Measurements from ENCODE around the gene LMAN1. TPM values are rescaled to one million over a fixed set of nuclear protein-coding genes. Genes with fewer than 3 reads are reported as not detected.

LMAN1 gene
- total and polyA plus RNA-seq, 4 donors, result 77.2 to 265 (median 98.6) TPM

DNA sequence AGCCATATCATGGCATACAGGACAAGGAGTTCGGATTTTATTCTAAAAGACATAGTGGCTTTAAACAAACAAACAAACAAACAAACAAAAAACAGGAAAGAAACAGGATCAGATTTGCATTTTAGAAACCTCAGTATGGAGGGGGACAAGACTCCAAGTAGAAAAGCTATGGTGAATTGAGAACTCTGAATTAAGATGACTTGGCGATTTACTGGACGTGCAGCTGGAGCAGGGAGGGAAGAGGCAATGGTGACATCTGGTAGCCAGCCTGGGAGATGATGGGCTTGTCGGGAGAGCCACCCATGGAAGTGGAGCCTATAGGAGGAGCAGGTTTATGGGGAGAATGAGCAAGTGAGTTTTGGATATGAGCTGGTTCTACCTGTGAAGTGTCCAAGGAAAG is 53.8 kb downstream of the LMAN1 start:
- H3K27me3 ChIP-seq (ENCODE audit: control insufficient read depth in 4 of 4, insufficient read depth in 4 of 4, low read length in 3 of 4), result peaks cover 0 to 6% (median 2%) of the 10 kb centered on the region in 4 donors
- no peak overlapping the region for H3K27ac ChIP-seq (ENCODE audit: low read depth in 1 of 2, low read length in 2 of 2)
- DNase-seq (ENCODE audit: low spot score), result no peak
- H3K9ac ChIP-seq (ENCODE audit: low read depth in 1 of 2, low read length in 2 of 2), result no peak overlapping the region
- no peaks in the 10 kb centered on the region for H3K9me3 ChIP-seq (ENCODE audit: control insufficient read depth in 4 of 4, low read length in 3 of 4)
- WGBS, result 73% methylated on average over 4 of the region's 4 CpGs
- H3K4me1 ChIP-seq (ENCODE audit: control insufficient read depth in 4 of 4, insufficient read depth in 4 of 4, low read length in 3 of 4), result peaks cover 2 to 6% (median 3%) of the 10 kb centered on the region in 4 donors
- no peak for TF ChIP-seq NR2F2 (IDR thresholded peaks at IDR 0.05)
- TF ChIP-seq, protein P1, sequence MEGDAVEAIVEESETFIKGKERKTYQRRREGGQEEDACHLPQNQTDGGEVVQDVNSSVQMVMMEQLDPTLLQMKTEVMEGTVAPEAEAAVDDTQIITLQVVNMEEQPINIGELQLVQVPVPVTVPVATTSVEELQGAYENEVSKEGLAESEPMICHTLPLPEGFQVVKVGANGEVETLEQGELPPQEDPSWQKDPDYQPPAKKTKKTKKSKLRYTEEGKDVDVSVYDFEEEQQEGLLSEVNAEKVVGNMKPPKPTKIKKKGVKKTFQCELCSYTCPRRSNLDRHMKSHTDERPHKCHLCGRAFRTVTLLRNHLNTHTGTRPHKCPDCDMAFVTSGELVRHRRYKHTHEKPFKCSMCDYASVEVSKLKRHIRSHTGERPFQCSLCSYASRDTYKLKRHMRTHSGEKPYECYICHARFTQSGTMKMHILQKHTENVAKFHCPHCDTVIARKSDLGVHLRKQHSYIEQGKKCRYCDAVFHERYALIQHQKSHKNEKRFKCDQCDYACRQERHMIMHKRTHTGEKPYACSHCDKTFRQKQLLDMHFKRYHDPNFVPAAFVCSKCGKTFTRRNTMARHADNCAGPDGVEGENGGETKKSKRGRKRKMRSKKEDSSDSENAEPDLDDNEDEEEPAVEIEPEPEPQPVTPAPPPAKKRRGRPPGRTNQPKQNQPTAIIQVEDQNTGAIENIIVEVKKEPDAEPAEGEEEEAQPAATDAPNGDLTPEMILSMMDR (IDR thresholded peaks at IDR 0.05; ENCODE audit: low read depth, low read length, missing input control), result no peak
- TF ChIP-seq JUND (IDR thresholded peaks at IDR 0.05), result no peak
- no peak for TF ChIP-seq FOXA2 (IDR thresholded peaks at IDR 0.05)
- TF ChIP-seq, protein P2, sequence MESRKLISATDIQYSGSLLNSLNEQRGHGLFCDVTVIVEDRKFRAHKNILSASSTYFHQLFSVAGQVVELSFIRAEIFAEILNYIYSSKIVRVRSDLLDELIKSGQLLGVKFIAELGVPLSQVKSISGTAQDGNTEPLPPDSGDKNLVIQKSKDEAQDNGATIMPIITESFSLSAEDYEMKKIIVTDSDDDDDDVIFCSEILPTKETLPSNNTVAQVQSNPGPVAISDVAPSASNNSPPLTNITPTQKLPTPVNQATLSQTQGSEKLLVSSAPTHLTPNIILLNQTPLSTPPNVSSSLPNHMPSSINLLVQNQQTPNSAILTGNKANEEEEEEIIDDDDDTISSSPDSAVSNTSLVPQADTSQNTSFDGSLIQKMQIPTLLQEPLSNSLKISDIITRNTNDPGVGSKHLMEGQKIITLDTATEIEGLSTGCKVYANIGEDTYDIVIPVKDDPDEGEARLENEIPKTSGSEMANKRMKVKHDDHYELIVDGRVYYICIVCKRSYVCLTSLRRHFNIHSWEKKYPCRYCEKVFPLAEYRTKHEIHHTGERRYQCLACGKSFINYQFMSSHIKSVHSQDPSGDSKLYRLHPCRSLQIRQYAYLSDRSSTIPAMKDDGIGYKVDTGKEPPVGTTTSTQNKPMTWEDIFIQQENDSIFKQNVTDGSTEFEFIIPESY (IDR thresholded peaks at IDR 0.05), result no peak
- no peak for TF ChIP-seq FOXA1 (IDR thresholded peaks at IDR 0.05)
- TF ChIP-seq YY1 (IDR thresholded peaks at IDR 0.05), result no peak
- no peak for TF ChIP-seq TAF1 (conservative IDR thresholded peaks at IDR 0.05)
- TF ChIP-seq GABPA (IDR thresholded peaks at IDR 0.05 in 1 of 2, conservative IDR thresholded peaks at IDR 0.05 in 1 of 2), result no peak
- TF ChIP-seq RXRA (IDR thresholded peaks at IDR 0.05), result no peak
- TF ChIP-seq EGR1 (IDR thresholded peaks at IDR 0.05; ENCODE audit: low read depth in 2 of 2), result no peak
- no peak for TF ChIP-seq HNF4G (IDR thresholded peaks at IDR 0.05)
- TF ChIP-seq, protein P3, sequence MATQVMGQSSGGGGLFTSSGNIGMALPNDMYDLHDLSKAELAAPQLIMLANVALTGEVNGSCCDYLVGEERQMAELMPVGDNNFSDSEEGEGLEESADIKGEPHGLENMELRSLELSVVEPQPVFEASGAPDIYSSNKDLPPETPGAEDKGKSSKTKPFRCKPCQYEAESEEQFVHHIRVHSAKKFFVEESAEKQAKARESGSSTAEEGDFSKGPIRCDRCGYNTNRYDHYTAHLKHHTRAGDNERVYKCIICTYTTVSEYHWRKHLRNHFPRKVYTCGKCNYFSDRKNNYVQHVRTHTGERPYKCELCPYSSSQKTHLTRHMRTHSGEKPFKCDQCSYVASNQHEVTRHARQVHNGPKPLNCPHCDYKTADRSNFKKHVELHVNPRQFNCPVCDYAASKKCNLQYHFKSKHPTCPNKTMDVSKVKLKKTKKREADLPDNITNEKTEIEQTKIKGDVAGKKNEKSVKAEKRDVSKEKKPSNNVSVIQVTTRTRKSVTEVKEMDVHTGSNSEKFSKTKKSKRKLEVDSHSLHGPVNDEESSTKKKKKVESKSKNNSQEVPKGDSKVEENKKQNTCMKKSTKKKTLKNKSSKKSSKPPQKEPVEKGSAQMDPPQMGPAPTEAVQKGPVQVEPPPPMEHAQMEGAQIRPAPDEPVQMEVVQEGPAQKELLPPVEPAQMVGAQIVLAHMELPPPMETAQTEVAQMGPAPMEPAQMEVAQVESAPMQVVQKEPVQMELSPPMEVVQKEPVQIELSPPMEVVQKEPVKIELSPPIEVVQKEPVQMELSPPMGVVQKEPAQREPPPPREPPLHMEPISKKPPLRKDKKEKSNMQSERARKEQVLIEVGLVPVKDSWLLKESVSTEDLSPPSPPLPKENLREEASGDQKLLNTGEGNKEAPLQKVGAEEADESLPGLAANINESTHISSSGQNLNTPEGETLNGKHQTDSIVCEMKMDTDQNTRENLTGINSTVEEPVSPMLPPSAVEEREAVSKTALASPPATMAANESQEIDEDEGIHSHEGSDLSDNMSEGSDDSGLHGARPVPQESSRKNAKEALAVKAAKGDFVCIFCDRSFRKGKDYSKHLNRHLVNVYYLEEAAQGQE (IDR thresholded peaks at IDR 0.05), result no peak
- no peak for TF ChIP-seq RAD21 (IDR thresholded peaks at IDR 0.05)
- TF ChIP-seq ATF3 (IDR thresholded peaks at IDR 0.05), result no peak
- TF ChIP-seq, protein P4, sequence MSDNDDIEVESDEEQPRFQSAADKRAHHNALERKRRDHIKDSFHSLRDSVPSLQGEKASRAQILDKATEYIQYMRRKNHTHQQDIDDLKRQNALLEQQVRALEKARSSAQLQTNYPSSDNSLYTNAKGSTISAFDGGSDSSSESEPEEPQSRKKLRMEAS (IDR thresholded peaks at IDR 0.05), result no peak
- TF ChIP-seq SP1 (IDR thresholded peaks at IDR 0.05), result no peak
- no peak for TF ChIP-seq HNF4A (conservative IDR thresholded peaks at IDR 0.05)
- H3K36me3 ChIP-seq (ENCODE audit: control insufficient read depth in 4 of 4, insufficient read depth in 3 of 4, low read depth in 1 of 4, low read length in 3 of 4), result no peaks in the 10 kb centered on the region
- H3K4me3 ChIP-seq (ENCODE audit: low read depth in 1 of 3, low read length in 3 of 3), result no peak overlapping the region
